ENCODE measurements around the gene NDUFAF7. TPM values are rescaled to one million over a fixed set of nuclear protein-coding genes. Genes with fewer than 3 reads are reported as not detected.

Gene NDUFAF7, protein sequence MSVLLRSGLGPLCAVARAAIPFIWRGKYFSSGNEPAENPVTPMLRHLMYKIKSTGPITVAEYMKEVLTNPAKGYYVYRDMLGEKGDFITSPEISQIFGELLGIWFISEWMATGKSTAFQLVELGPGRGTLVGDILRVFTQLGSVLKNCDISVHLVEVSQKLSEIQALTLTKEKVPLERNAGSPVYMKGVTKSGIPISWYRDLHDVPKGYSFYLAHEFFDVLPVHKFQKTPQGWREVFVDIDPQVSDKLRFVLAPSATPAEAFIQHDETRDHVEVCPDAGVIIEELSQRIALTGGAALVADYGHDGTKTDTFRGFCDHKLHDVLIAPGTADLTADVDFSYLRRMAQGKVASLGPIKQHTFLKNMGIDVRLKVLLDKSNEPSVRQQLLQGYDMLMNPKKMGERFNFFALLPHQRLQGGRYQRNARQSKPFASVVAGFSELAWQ
- 16.1 and 17.1 TPM in 2 replicates for total RNA-seq

DNA sequence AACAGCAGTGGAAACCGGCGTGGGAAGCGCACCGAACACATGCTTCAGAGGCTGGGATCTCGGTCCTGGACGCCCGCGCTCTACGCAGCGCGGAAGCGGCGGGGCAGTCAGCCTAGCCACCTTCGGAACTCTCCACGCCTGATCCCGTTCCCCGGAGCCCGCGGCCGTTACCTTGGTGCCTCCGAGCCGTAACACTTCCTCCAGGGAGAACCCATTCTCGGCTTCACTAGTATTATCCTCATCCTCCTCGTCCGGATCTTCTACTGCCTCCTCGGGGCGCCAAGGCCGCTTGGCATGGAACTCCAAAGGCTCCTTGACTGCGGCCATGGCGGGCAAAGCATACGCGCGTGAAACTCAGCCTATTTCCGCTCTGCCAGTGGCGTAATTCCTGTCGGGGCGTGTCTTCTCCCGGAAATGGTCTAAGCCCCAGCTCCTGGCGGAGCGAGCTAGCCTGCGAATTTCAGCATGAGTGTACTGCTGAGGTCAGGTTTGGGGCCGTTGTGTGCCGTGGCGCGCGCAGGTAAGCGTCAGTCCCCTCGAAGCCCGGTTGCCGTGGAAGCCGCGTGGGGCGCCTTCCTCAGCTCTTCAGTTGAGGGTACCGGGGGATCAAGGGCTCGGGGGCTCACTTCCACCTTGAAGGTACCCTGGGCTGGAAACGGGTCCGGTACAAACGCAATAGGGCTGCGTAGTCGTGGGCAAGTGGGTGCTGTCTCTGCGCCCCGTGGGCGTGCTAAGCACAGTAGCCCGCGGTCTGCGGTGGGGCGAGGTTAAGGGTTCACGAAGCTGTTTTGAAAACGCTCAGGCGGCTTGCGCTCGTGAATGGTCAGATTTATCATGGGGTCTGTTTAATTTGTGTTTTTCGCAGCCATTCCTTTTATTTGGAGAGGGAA lies at the start of gene NDUFAF7, which contains the start of gene CEBPZ:
NDUFAF7 (plus strand) TSS at position 418 of the 890 bp plus-strand sequence; CDS start at position 466, 48 bp downstream.
CEBPZ (minus strand) TSS at position 356 of the 890 bp plus-strand sequence; CDS start at position 327, 29 bp downstream.

DNA sequence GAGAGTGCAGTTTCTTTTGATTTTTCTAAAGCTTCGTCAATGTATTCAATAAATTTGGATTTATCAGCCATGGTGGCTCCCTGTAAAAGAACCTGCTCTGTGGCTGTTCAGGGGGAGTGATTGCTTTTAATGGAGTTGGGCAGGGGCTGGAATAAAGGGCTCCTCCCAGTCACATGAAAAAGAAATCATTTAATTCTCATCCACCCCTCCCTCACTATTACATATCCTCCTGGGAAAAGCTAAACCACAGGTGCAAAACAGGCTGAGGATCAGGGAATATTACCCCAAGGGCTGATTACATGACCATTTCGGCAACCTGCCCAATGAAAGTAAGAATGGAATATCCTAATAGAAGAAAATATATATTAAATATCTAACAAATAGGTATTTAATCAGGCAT lies 42.9 kb upstream of the NDUFAF7 start, which contains the start of gene SULT6B1:
SULT6B1 (minus strand) TSS at position 101 of the 400 bp plus-strand sequence; CDS start at position 71, 30 bp downstream.

DNA sequence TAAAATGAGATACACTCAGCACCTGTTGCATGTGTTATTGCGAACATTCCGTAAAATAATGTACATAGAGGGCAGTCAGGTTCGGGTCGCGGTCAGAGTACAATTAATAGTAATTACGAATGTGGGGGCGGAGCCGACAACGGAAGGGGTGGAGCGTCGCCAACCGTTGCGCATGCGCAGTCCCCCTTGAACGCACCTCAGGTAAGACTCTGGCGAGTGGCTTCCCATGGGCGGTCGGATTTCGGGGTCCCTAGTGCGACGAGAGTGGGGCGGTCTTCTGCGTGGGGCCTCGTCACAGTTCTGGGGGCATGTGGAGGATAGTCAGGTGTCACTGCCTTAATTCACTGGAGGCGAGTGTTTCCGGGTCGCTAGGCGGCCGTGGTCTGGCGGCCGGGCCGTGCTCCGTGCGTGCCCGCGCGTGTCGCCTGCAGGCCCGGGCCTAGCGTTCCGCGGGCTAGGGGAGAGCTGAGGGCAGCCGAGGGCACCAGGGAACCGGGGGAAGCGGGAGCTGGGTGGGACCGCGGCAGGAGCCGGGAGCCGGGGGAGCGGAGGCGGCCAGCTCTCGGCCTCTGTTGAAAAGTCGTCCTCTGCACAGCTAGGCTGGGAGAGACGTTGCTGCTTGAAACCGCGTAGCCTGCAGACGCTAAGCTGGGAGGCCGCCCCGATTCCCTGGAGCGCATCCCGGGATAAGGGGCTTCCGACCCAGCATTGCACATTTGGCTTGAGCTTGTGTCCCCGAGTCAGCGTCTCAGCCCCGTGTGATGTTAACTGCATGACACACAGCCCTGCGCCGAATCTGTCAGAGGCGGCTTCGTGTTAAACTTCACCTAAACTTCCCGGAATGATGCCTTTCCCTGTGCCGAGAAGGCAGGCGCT lies 34.9 kb upstream of the NDUFAF7 start, which contains the start of gene CEBPZOS:
CEBPZOS (plus strand) TSS at position 177 of the 876 bp plus-strand sequence. CDS start 3,209 bp downstream, outside the sequence.

Other genes with a start within 250 kb of the NDUFAF7 start
- gene HEATR5B, start 147.3 kb upstream of the NDUFAF7 start, total RNA-seq: 42.4 and 43.7 TPM in 2 replicates
- 14.5 and 15.1 TPM in 2 replicates for gene GPATCH11, start 147.1 kb upstream of the NDUFAF7 start, total RNA-seq
- 45.6 and 53.0 TPM in 2 replicates for gene EIF2AK2, start 74.7 kb upstream of the NDUFAF7 start, total RNA-seq
- not detected in 2 replicates for gene SULT6B1, start 43.0 kb upstream of the NDUFAF7 start, total RNA-seq
- gene CEBPZOS, start 35.2 kb upstream of the NDUFAF7 start, total RNA-seq: 30.2 and 41.1 TPM in 2 replicates
- 67.4 and 67.8 TPM in 2 replicates for gene CEBPZ, start 62 bp upstream of the NDUFAF7 start, total RNA-seq
- 106 and 112 TPM in 2 replicates for gene PRKD3, start 93.2 kb downstream of the NDUFAF7 start, total RNA-seq
- 15.2 and 43.1 TPM in 2 replicates for gene QPCT, start 113.0 kb downstream of the NDUFAF7 start, total RNA-seq

All from thoracic aorta endothelial cell (primary cell).